Endothelial cell of umbilical vein (primary cell): ENCODE results near the gene SYN1. TPM values are rescaled to one million over a fixed set of nuclear protein-coding genes. Genes with fewer than 3 reads are reported as not detected.

Experiments used
- BruUV-seq: library from RNA; stranded (reverse); fragments of 400-500 nt; replicated peaks from 2 replicates; lab custom pipeline; 2021; lab: Mats Ljungman, UMichigan
- CTCF ChIA-PET: fragments of 300-600, 350-600 bp; sonication (Branson Sonifier 250); formaldehyde crosslinking; loops from one replicate; lab custom pipeline; 2021; ENCODE audit warnings: antibody characterized with exemption, inconsistent platforms; lab: Charles Lee
- POLR2A ChIA-PET: fragments of 300-600, 350-600 bp; sonication (Branson Sonifier 250); formaldehyde crosslinking; loops from one replicate; lab custom pipeline; 2021; ENCODE audit warnings: antibody characterized with exemption, inconsistent platforms; lab: Charles Lee
- DNase-seq: peaks from one replicate; pipeline ENCODE4 v3.0.0-alpha.2; 2011; ENCODE audit warnings: low read depth, low spot score
- FAIRE-seq: peaks from 2 replicates; lab custom pipeline; 2011; peaks lifted over from hg19 to GRCh38; lab: Jason Lieb, UNC
- H2AFZ ChIP-seq: 2 replicates; pipeline ENCODE4 v1.6.0; 2012; ENCODE audit warnings: low read depth, low read length, control low read depth, inconsistent platforms
- H3K27ac ChIP-seq: 2 replicates; pipeline ENCODE4 v1.5.1; 2011; ENCODE audit warnings: low read depth, mild to moderate bottlenecking, control low read depth, low read length, moderate library complexity; ENCODE audit not compliant: insufficient read depth
- H3K27me3 ChIP-seq, 2 experiments: 2 replicates each; pipeline versions ENCODE4 v1.6.0 to v1.6.1; 2011; ENCODE audit warnings: low read length in 2 of 2, mixed read lengths in 1 of 2; ENCODE audit not compliant: control insufficient read depth in 2 of 2, insufficient read depth in 2 of 2
- H3K36me3 ChIP-seq, 2 experiments: 2 replicates in 1 of 2; 3 replicates in 1 of 2; pipeline ENCODE4 v1.5.1; 2011; ENCODE audit warnings: low read length in 2 of 2, mild to moderate bottlenecking in 1 of 2, moderate library complexity in 1 of 2; ENCODE audit not compliant: control insufficient read depth in 2 of 2, insufficient read depth in 2 of 2; ENCODE audit errors: extremely low read depth in 1 of 2
- H3K4me1 ChIP-seq: 3 replicates; pipeline ENCODE4 v1.5.1; 2011; ENCODE audit warnings: mild to moderate bottlenecking, low read length; ENCODE audit not compliant: control insufficient read depth, insufficient read depth; ENCODE audit errors: extremely low read depth
- H3K4me2 ChIP-seq: 2 replicates; pipeline ENCODE4 v1.6.1; 2011; ENCODE audit warnings: low read length, control low read depth, mixed read lengths; ENCODE audit not compliant: insufficient read depth
- H3K4me3 ChIP-seq, 3 experiments: fragments of 200-600 bp in 1 of 3; sonication (generic), shearing (Covaris generic) in 1 of 3; replicated peaks in 1 of 3; 2 replicates each; pipeline ENCODE4 v1.5.1; 2011 to 2016; ENCODE audit warnings: control low read depth in 3 of 3, low read length in 3 of 3, mild to moderate bottlenecking in 2 of 3, inconsistent platforms in 1 of 3, low read depth in 1 of 3, moderate library complexity in 1 of 3; ENCODE audit not compliant: insufficient read depth in 1 of 3
- H3K79me2 ChIP-seq: 2 replicates; pipeline ENCODE4 v1.6.0; 2012; ENCODE audit warnings: low read length, inconsistent platforms; ENCODE audit not compliant: control insufficient read depth, insufficient read depth
- H3K9ac ChIP-seq: replicated peaks from 2 replicates; pipeline ENCODE3; 2011; ENCODE audit warnings: low read length, control low read depth; ENCODE audit not compliant: insufficient read depth; ENCODE audit errors: extremely low read depth
- H3K9me1 ChIP-seq: replicated peaks from 3 replicates; pipeline ENCODE4 v1.6.0; 2011; ENCODE audit warnings: mild to moderate bottlenecking, low read length; ENCODE audit not compliant: control insufficient read depth, insufficient read depth; ENCODE audit errors: extremely low read depth
- H3K9me3 ChIP-seq: replicated peaks from 2 replicates; pipeline ENCODE4 v1.5.1; 2012; ENCODE audit warnings: low read length, inconsistent platforms; ENCODE audit not compliant: control insufficient read depth, insufficient read depth
- H4K20me1 ChIP-seq: replicated peaks from 2 replicates; pipeline ENCODE3; 2011; ENCODE audit warnings: mild to moderate bottlenecking, low read length; ENCODE audit not compliant: control insufficient read depth, insufficient read depth; ENCODE audit errors: extremely low read depth
- EZH2 ChIP-seq: IDR thresholded peaks from 2 replicates; pipeline ENCODE4 v1.6.1; 2012; ENCODE audit warnings: borderline replicate concordance, low read depth, mild to moderate bottlenecking, moderate library complexity, low read length, inconsistent platforms; ENCODE audit not compliant: severe bottlenecking
- FOS ChIP-seq: IDR thresholded peaks from 2 replicates; pipeline ENCODE4 v1.6.1; 2011; ENCODE audit warnings: mild to moderate bottlenecking, low read length, moderate library complexity, borderline replicate concordance; ENCODE audit not compliant: insufficient read depth
- GATA2 ChIP-seq: IDR thresholded peaks from 2 replicates; pipeline ENCODE4 v1.7.0; 2011; ENCODE audit warnings: low read depth, mild to moderate bottlenecking, moderate library complexity, mixed read lengths, low read length; ENCODE audit not compliant: insufficient read length, insufficient read depth
- JUN ChIP-seq: IDR thresholded peaks from 2 replicates; pipeline ENCODE4 v1.6.1; 2011; ENCODE audit warnings: borderline replicate concordance, low read depth; ENCODE audit not compliant: insufficient read length, insufficient read depth
- MAX ChIP-seq: IDR thresholded peaks from 2 replicates; pipeline ENCODE4 v1.6.1; 2011; ENCODE audit not compliant: insufficient read depth, insufficient read length
- MYC ChIP-seq: IDR thresholded peaks from one replicate; pipeline ENCODE4 v1.6.1; 2011; ENCODE audit warnings: mild to moderate bottlenecking, low read depth, low read length
- POLR2A ChIP-seq: IDR thresholded peaks from 2 replicates; pipeline ENCODE4 v1.6.1; 2012; ENCODE audit warnings: low read depth, mild to moderate bottlenecking, control low read depth, low read length
- POLR2AphosphoS5 ChIP-seq: IDR thresholded peaks from 2 replicates; pipeline ENCODE4 v1.6.1; 2012; ENCODE audit warnings: low read depth, mild to moderate bottlenecking, control low read depth, low read length, moderate library complexity; ENCODE audit not compliant: insufficient read depth
- dilution Hi-C: fragments of 300-500 bp; cut with MboI; formaldehyde crosslinking; loops from one replicate; pipeline ENCODE4 v1.15.0; 2019; ENCODE audit warnings: low sequenced_read_pairs; ENCODE audit not compliant: extremely low pct_ligation_motif_present
- intact Hi-C: fragments of 100-400 bp; cut with micrococcal nuclease; formaldehyde crosslinking; loops from one replicate; pipeline ENCODE4 v1.10.0; 2022
- polyA plus RNA-seq, 4 experiments: library from polyadenylated mRNA; depleted of rRNA in 3 of 4; stranded (reverse) in 3 of 4; unstranded in 1 of 4; fragments of >200 nt; gene quantifications; 2 replicates each; pipeline versions ENCODE4 v1.2.1 to v1.2.3, GENCODE V29; 2011 to 2012; ENCODE audit warnings: missing spikeins in 1 of 4
- total RNA-seq: library from RNA; stranded (reverse); gene quantifications from 2 replicates; pipeline ENCODE4 v1.2.3, GENCODE V29; 2021
- TF ChIP-seq, protein P1 (sequence below), 2 donors: IDR thresholded peaks; 1 replicate in 1 of 2; 2 replicates in 1 of 2; pipeline ENCODE4 v1.5.1; 2011; ENCODE audit warnings: low read length in 2 of 2, mild to moderate bottlenecking in 2 of 2, moderate library complexity in 2 of 2, control low read depth in 1 of 2, inconsistent platforms in 1 of 2, low read depth in 1 of 2; ENCODE audit not compliant: insufficient read depth in 1 of 2; ENCODE audit errors: extremely low read depth in 1 of 2

SYN1 gene
- total and polyA plus RNA-seq, 2 donors (not counting 3 experiments of a cell fraction or from before 2014, with no cell fraction given) = not detected

DNA sequence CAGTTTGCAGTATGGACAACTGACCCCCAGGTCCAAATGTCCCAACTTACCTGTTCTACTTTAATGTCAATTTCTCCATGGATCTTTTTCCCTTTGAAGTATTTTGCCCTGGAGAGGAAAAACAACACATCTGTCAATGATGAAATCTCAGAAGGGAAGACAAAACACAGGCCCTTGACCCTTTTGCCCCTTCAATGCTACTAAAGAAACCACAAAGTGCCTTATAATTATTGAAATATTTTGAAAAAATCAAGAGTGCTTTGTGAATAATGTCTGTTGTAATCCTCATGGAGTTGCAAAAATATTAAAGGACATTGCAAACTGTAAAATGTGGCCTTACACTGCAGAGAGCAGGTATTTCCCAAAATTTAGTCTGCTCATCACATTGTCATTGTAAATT is 12.6 kb downstream of the SYN1 start:
- Histone ChIP-seq H2AFZ (no peak overlapping the region), H3K4me3 (no peak overlapping the region), H3K4me1 (no peaks in the 10 kb centered on the region), H3K36me3 (no peaks in the 10 kb centered on the region), H3K9ac (no peak overlapping the region), H3K9me1 (no peaks in the 10 kb centered on the region), H3K27me3 (peaks cover 0 to 5% of the 10 kb centered on the region in 2 experiments), H3K4me2 (no peak overlapping the region), H4K20me1 (no peaks in the 10 kb centered on the region), H3K79me2 (no peaks in the 10 kb centered on the region), H3K27ac (no peak overlapping the region), H3K9me3 (no peaks in the 10 kb centered on the region)
- intact Hi-C loops = no loop called here
- dilution Hi-C loops = no loop called here
- DNase-seq = no peak
- no peak for FAIRE-seq
- TF ChIP-seq, protein P1, sequence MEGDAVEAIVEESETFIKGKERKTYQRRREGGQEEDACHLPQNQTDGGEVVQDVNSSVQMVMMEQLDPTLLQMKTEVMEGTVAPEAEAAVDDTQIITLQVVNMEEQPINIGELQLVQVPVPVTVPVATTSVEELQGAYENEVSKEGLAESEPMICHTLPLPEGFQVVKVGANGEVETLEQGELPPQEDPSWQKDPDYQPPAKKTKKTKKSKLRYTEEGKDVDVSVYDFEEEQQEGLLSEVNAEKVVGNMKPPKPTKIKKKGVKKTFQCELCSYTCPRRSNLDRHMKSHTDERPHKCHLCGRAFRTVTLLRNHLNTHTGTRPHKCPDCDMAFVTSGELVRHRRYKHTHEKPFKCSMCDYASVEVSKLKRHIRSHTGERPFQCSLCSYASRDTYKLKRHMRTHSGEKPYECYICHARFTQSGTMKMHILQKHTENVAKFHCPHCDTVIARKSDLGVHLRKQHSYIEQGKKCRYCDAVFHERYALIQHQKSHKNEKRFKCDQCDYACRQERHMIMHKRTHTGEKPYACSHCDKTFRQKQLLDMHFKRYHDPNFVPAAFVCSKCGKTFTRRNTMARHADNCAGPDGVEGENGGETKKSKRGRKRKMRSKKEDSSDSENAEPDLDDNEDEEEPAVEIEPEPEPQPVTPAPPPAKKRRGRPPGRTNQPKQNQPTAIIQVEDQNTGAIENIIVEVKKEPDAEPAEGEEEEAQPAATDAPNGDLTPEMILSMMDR (IDR thresholded peaks at IDR 0.05; ENCODE audit: extremely low read depth in 1 of 2, insufficient read depth in 1 of 2, low read depth in 1 of 2, low read length in 2 of 2) = no peak
- no peak for TF ChIP-seq MYC
- no peak for TF ChIP-seq MAX
- TF ChIP-seq FOS = no peak
- no peak for TF ChIP-seq GATA2
- no peak for TF ChIP-seq POLR2AphosphoS5
- no peak for TF ChIP-seq EZH2
- TF ChIP-seq JUN = no peak
- TF ChIP-seq POLR2A = no peak
- no TSS peak for BruUV-seq
- CTCF ChIA-PET = no interaction called here
- POLR2A ChIA-PET = no interaction called here
